ENCODE data around the gene LRRTM4. TPM values are rescaled to one million over a fixed set of nuclear protein-coding genes. Genes with fewer than 3 reads are reported as not detected.

The LRRTM4 gene
- total and polyA plus RNA-seq, 2 of the 13 experiments (the other 11 are each of a cell fraction or from before 2014, with no cell fraction given) = 1.2 TPM

GRCh38 chr2:77025714-77026113, 496.5 kb downstream of the LRRTM4 start:
- 22% methylated on average over 4 of the region's 4 CpGs for WGBS (ENCODE audit: low lambda C conversion rate)
- no TSS peak for BruUV-seq (replicated peaks)

More at GRCh38 chr2:77025714-77026113, 496.5 kb downstream of the LRRTM4 start:
- ChIA-PET POLR2A (no interaction called here), CTCF (ENCODE audit: low intra/inter-chr PET ratio, low total read pairs) (no interaction called here)
- H3K36me3 ChIP-seq (replicated peaks in 1 of 2; ENCODE audit: control insufficient read depth in 1 of 2, insufficient read depth in 2 of 2, low read length in 2 of 2) = no peaks in the 10 kb centered on the region
- intact Hi-C loops (cut with micrococcal nuclease; ENCODE audit: unreplicated experiment) (no loop called here), in situ Hi-C loops (cut with HindIII; ENCODE audit: extremely low pct_ligation_motif_present, low pct_unique_long_range_greater_than_20kb) (no loop called here)
- H3K4me3 ChIP-seq (replicated peaks in 1 of 3; ENCODE audit: insufficient read depth in 1 of 3, low read depth in 2 of 3, low read length in 3 of 3) = no peak overlapping the region
- DNase-seq (ENCODE audit: low spot score) (no peak), FAIRE-seq (no peak), ATAC-seq (no peak)
- H3K4me1 ChIP-seq (ENCODE audit: insufficient read depth, low read length) = no peaks in the 10 kb centered on the region
- no peaks in the 10 kb centered on the region for H4K20me1 ChIP-seq (ENCODE audit: insufficient read depth, low read length)
- TF ChIP-seq BRCA1 (CRISPR knock-in tag; IDR thresholded peaks at IDR 0.05) (no peak), FOSL2 (CRISPR knock-in tag; IDR thresholded peaks at IDR 0.05) (no peak), TGIF2 (CRISPR knock-in tag; IDR thresholded peaks at IDR 0.05) (no peak), ZMYM3 (CRISPR knock-in tag; IDR thresholded peaks at IDR 0.05) (no peak), SMC3 (IDR thresholded peaks at IDR 0.05; ENCODE audit: low read length) (no peak), U2AF1 (optimal IDR thresholded peaks at IDR 0.05; ENCODE audit: low read depth, low read length) (no peak), GLMP (CRISPR knock-in tag; IDR thresholded peaks at IDR 0.05; ENCODE audit: borderline replicate concordance) (no peak), ZNF816 (CRISPR knock-in tag; IDR thresholded peaks at IDR 0.05; ENCODE audit: borderline replicate concordance) (no peak), MIER2 (CRISPR knock-in tag; IDR thresholded peaks at IDR 0.05) (no peak), NKX3-1 (CRISPR knock-in tag; IDR thresholded peaks at IDR 0.05) (no peak)
- TF ChIP-seq, protein P1, sequence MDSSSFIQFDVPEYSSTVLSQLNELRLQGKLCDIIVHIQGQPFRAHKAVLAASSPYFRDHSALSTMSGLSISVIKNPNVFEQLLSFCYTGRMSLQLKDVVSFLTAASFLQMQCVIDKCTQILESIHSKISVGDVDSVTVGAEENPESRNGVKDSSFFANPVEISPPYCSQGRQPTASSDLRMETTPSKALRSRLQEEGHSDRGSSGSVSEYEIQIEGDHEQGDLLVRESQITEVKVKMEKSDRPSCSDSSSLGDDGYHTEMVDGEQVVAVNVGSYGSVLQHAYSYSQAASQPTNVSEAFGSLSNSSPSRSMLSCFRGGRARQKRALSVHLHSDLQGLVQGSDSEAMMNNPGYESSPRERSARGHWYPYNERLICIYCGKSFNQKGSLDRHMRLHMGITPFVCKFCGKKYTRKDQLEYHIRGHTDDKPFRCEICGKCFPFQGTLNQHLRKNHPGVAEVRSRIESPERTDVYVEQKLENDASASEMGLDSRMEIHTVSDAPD (CRISPR knock-in tag; IDR thresholded peaks at IDR 0.05) = no peak
- TF ChIP-seq, protein P2, sequence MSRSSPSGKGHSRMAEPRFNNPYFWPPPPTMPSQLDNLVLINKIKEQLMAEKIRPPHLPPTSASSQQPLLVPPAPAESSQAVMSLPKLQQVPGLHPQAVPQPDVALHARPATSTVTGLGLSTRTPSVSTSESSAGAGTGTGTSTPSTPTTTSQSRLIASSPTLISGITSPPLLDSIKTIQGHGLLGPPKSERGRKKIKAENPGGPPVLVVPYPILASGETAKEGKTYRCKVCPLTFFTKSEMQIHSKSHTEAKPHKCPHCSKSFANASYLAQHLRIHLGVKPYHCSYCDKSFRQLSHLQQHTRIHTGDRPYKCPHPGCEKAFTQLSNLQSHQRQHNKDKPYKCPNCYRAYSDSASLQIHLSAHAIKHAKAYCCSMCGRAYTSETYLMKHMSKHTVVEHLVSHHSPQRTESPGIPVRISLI (CRISPR knock-in tag; IDR thresholded peaks at IDR 0.05; ENCODE audit: borderline replicate concordance) = no peak
- H3K4me2 ChIP-seq (ENCODE audit: low read depth, low read length) = no peak overlapping the region
- H3K79me2 ChIP-seq (ENCODE audit: insufficient read depth, low read length) = no peaks in the 10 kb centered on the region
- H2AFZ ChIP-seq (ENCODE audit: low read length) = no peak overlapping the region
- no peaks in the 10 kb centered on the region for H3K27me3 ChIP-seq (ENCODE audit: control insufficient read depth in 1 of 2, insufficient read depth in 2 of 2, low read length in 2 of 2)
- no peaks in the 10 kb centered on the region for H3K9me3 ChIP-seq (ENCODE audit: low read length)
- no peak overlapping the region for H3K9ac ChIP-seq (ENCODE audit: insufficient read depth, low read depth, low read length)
- H3K27ac ChIP-seq (ENCODE audit: extremely low read length, insufficient read depth, low read length) = no peak overlapping the region
